Measurements from ENCODE around the gene SLC39A7.

- TF ChIP-seq CTCF (IDR thresholded peaks at IDR 0.05) (no peak), EP300 (IDR thresholded peaks at IDR 0.05) (no peak)
These were observed 14.8 kb downstream of the SLC39A7 start for GRCh38 chr6:33215271-33216116.
